ENCODE measurements around the gene MEF2A. TPM values are rescaled to one million over a fixed set of nuclear protein-coding genes. Genes with fewer than 3 reads are reported as not detected.

Gene MEF2A
- total and polyA plus RNA-seq, 10 of the 15 experiments (the other 5 are each of a cell fraction or from before 2014, with no cell fraction given): 7.2 to 46.7 (median 35.9) TPM

DNA sequence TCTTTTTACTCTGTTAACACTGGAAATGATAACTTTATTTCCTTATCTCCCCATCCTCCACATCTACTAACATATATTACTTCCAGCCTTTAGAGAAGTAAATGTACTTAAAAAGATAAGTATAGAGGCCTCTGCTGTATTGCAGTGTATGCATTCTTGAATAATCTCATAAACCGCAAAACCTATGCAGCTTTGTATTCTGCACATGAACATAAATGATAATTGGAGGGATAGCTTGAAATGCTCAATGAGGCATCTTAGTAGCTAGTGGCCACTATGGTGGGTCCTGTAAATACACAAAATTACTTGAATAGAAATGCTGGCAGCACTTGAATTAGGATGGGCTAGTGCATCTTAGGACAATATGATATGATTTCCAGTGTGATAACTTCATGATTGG, 90.4 kb downstream of the MEF2A start (continued):
- TF ChIP-seq ZNF274 (IDR thresholded peaks at IDR 0.05; ENCODE audit: insufficient read depth, insufficient read length) (no peak), MYB (IDR thresholded peaks at IDR 0.05; ENCODE audit: borderline replicate concordance, low read depth, low read length) (no peak)
- TF ChIP-seq, protein P1, sequence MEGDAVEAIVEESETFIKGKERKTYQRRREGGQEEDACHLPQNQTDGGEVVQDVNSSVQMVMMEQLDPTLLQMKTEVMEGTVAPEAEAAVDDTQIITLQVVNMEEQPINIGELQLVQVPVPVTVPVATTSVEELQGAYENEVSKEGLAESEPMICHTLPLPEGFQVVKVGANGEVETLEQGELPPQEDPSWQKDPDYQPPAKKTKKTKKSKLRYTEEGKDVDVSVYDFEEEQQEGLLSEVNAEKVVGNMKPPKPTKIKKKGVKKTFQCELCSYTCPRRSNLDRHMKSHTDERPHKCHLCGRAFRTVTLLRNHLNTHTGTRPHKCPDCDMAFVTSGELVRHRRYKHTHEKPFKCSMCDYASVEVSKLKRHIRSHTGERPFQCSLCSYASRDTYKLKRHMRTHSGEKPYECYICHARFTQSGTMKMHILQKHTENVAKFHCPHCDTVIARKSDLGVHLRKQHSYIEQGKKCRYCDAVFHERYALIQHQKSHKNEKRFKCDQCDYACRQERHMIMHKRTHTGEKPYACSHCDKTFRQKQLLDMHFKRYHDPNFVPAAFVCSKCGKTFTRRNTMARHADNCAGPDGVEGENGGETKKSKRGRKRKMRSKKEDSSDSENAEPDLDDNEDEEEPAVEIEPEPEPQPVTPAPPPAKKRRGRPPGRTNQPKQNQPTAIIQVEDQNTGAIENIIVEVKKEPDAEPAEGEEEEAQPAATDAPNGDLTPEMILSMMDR (IDR thresholded peaks at IDR 0.05 in 2 of 3, conservative IDR thresholded peaks at IDR 0.05 in 1 of 3; ENCODE audit: control insufficient read depth in 2 of 3, extremely low read depth in 1 of 3, insufficient read depth in 1 of 3, low read depth in 3 of 3, low read length in 3 of 3): no peak
- TF ChIP-seq, protein P2, sequence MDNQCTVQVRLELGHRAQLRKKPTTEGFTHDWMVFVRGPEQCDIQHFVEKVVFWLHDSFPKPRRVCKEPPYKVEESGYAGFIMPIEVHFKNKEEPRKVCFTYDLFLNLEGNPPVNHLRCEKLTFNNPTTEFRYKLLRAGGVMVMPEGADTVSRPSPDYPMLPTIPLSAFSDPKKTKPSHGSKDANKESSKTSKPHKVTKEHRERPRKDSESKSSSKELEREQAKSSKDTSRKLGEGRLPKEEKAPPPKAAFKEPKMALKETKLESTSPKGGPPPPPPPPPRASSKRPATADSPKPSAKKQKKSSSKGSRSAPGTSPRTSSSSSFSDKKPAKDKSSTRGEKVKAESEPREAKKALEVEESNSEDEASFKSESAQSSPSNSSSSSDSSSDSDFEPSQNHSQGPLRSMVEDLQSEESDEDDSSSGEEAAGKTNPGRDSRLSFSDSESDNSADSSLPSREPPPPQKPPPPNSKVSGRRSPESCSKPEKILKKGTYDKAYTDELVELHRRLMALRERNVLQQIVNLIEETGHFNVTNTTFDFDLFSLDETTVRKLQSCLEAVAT (IDR thresholded peaks at IDR 0.05): no peak

DNA sequence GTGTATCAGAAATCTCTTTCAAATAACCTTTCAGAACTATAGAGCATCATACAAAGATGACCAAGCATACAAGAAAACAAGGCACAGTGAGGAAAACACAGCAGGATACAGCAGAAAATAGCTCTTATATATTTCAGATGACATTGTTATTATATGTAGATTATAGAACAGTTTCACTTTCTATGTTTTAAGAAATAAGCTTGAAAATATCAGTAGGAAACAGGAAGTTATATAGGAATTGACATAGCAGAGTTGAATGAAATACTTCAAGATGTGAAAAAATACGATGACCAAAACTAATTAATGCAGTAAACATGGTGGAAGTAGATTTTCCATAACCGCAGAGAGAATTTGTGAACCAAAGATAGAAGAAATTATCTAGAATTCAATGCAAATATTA, 92.2 kb downstream of the MEF2A start:
- Histone ChIP-seq H3K9me3 (replicated peaks; ENCODE audit: control insufficient read depth, insufficient read depth, low read length) (no peaks in the 10 kb centered on the region), H3K27ac (ENCODE audit: control insufficient read depth, insufficient read depth) (no peak overlapping the region), H3K27me3 (replicated peaks in 1 of 2; ENCODE audit: control insufficient read depth in 2 of 2, insufficient read depth in 2 of 2, low read length in 1 of 2) (no peaks in the 10 kb centered on the region), H3K79me2 (ENCODE audit: control insufficient read depth, insufficient read depth, low read length) (no peaks in the 10 kb centered on the region), H3K4me1 (ENCODE audit: control insufficient read depth, insufficient read depth, low read length) (no peaks in the 10 kb centered on the region), H3K4me2 (ENCODE audit: control insufficient read depth, insufficient read depth) (no peak overlapping the region), H3K36me3 (ENCODE audit: control insufficient read depth in 2 of 2, insufficient read depth in 2 of 2, low read length in 1 of 2) (peaks cover 0 to 7% of the 10 kb centered on the region in 2 experiments; a peak in 2 of 4 replicates), H2AFZ (ENCODE audit: control insufficient read depth, low read depth, low read length) (no peak overlapping the region), H3K4me3 (no peak overlapping the region), H4K20me1 (ENCODE audit: control insufficient read depth, insufficient read depth) (no peaks in the 10 kb centered on the region), H3K9ac (ENCODE audit: control insufficient read depth, insufficient read depth, low read length) (no peak overlapping the region)
- ChIA-PET SMC1A (ENCODE audit: uncharacterized antibody, unreplicated experiment) (interaction anchor here (0.8 to 2.0 kb wide), 2 partner anchors 11 to 91 kb away, joined by 3 to 5 read pairs; no protein-coding TSS in a partner anchor), CTCF (interaction anchor here (0.7 to 0.8 kb wide), 2 partner anchors 12 to 46 kb away, joined by 3 read pairs; no protein-coding TSS in a partner anchor), RAD21 (ENCODE audit: unreplicated experiment) (no interaction called here), POLR2A (interaction anchor here (0.7 kb wide), 1 partner anchor 35 kb away, joined by 4 read pairs; no protein-coding TSS in a partner anchor)
- FAIRE-seq: no peak
- in situ Hi-C loops (cut with MboI) (no loop called here), intact Hi-C loops (cut with micrococcal nuclease; ENCODE audit: unreplicated experiment) (no loop called here)
- BruUV-seq (replicated peaks): no TSS peak
- 94% methylated on average over 2 of the region's 2 CpGs for WGBS (ENCODE audit: insufficient coverage, insufficient replicate concordance, low lambda C conversion rate, missing lambda C conversion rate)
- ATAC-seq: no peak
- no peak for DNase-seq (ENCODE audit: low read depth, low spot score)
- TF ChIP-seq, protein P3, sequence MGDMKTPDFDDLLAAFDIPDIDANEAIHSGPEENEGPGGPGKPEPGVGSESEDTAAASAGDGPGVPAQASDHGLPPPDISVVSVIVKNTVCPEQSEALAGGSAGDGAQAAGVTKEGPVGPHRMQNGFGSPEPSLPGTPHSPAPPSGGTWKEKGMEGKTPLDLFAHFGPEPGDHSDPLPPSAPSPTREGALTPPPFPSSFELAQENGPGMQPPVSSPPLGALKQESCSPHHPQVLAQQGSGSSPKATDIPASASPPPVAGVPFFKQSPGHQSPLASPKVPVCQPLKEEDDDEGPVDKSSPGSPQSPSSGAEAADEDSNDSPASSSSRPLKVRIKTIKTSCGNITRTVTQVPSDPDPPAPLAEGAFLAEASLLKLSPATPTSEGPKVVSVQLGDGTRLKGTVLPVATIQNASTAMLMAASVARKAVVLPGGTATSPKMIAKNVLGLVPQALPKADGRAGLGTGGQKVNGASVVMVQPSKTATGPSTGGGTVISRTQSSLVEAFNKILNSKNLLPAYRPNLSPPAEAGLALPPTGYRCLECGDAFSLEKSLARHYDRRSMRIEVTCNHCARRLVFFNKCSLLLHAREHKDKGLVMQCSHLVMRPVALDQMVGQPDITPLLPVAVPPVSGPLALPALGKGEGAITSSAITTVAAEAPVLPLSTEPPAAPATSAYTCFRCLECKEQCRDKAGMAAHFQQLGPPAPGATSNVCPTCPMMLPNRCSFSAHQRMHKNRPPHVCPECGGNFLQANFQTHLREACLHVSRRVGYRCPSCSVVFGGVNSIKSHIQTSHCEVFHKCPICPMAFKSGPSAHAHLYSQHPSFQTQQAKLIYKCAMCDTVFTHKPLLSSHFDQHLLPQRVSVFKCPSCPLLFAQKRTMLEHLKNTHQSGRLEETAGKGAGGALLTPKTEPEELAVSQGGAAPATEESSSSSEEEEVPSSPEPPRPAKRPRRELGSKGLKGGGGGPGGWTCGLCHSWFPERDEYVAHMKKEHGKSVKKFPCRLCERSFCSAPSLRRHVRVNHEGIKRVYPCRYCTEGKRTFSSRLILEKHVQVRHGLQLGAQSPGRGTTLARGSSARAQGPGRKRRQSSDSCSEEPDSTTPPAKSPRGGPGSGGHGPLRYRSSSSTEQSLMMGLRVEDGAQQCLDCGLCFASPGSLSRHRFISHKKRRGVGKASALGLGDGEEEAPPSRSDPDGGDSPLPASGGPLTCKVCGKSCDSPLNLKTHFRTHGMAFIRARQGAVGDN (IDR thresholded peaks at IDR 0.05): no peak
- TF ChIP-seq GABPA (IDR thresholded peaks at IDR 0.05; ENCODE audit: low read depth) (no peak), STAT3 (IDR thresholded peaks at IDR 0.05; ENCODE audit: low read depth, low read length) (no peak), EED (IDR thresholded peaks at IDR 0.05; ENCODE audit: low read depth) (no peak), ZNF384 (IDR thresholded peaks at IDR 0.05; ENCODE audit: borderline replicate concordance, low read depth, low read length) (no peak), ETV6 (conservative IDR thresholded peaks at IDR 0.05 in 1 of 2, IDR thresholded peaks at IDR 0.05 in 1 of 2; ENCODE audit: borderline replicate concordance in 1 of 2, low read depth in 1 of 2) (no peak), CHD1 (IDR thresholded peaks at IDR 0.05; ENCODE audit: low read depth, low read length) (no peak)
- TF ChIP-seq, protein P4, sequence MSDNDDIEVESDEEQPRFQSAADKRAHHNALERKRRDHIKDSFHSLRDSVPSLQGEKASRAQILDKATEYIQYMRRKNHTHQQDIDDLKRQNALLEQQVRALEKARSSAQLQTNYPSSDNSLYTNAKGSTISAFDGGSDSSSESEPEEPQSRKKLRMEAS (IDR thresholded peaks at IDR 0.05; ENCODE audit: low read depth, low read length): no peak
- TF ChIP-seq, protein P5, sequence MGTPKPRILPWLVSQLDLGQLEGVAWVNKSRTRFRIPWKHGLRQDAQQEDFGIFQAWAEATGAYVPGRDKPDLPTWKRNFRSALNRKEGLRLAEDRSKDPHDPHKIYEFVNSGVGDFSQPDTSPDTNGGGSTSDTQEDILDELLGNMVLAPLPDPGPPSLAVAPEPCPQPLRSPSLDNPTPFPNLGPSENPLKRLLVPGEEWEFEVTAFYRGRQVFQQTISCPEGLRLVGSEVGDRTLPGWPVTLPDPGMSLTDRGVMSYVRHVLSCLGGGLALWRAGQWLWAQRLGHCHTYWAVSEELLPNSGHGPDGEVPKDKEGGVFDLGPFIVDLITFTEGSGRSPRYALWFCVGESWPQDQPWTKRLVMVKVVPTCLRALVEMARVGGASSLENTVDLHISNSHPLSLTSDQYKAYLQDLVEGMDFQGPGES (IDR thresholded peaks at IDR 0.05): no peak
